Measurements from ENCODE around the gene KRT33A.
A peak's percentile ranks its signal among the peaks of the same experiment; 100 is the strongest.

The KRT33A gene

DNA sequence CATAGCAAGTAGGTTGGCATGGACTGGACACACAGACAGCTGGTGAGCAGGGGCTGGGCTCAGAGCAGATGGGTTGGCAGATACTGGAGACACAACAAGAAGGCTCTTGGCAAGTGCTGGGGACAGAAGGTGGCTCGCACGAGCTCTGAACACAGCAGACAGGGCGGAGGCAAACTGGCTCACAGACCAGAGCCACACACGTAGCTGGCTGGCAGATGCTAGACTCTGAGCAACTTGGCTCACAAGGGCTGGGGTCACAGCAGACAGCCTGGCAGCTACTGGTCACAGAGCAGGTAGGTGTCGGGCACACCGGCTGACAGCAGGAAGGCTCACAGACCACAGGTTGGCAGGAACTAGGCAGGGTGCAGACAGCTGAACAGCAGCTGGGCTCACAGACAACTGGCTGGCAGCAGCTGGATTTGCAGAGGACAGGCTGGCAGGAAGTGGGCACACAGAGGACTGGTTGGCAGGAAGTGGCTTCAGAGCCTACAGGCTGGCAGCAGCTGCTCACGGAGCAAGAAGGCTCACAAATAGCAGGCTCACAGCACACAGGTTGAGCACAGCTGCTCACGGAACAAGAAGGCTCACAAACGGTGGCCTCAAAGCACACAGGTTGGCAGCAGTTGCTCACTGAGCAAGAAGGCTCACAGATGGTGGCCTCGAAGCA, 42.2 kb downstream of the KRT33A start:
- H3K4me3 ChIP-seq (ENCODE audit: low read depth, low read length), result no peak overlapping the region
- DNase-seq (ENCODE audit: low read depth), result no peak
- TF ChIP-seq, protein P1, sequence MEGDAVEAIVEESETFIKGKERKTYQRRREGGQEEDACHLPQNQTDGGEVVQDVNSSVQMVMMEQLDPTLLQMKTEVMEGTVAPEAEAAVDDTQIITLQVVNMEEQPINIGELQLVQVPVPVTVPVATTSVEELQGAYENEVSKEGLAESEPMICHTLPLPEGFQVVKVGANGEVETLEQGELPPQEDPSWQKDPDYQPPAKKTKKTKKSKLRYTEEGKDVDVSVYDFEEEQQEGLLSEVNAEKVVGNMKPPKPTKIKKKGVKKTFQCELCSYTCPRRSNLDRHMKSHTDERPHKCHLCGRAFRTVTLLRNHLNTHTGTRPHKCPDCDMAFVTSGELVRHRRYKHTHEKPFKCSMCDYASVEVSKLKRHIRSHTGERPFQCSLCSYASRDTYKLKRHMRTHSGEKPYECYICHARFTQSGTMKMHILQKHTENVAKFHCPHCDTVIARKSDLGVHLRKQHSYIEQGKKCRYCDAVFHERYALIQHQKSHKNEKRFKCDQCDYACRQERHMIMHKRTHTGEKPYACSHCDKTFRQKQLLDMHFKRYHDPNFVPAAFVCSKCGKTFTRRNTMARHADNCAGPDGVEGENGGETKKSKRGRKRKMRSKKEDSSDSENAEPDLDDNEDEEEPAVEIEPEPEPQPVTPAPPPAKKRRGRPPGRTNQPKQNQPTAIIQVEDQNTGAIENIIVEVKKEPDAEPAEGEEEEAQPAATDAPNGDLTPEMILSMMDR (IDR thresholded peaks at IDR 0.05; ENCODE audit: low read depth, low read length, missing control alignments), result no peak
- in situ Hi-C loops (cut with HindIII; ENCODE audit: low sequenced_read_pairs), result no loop called here

DNA sequence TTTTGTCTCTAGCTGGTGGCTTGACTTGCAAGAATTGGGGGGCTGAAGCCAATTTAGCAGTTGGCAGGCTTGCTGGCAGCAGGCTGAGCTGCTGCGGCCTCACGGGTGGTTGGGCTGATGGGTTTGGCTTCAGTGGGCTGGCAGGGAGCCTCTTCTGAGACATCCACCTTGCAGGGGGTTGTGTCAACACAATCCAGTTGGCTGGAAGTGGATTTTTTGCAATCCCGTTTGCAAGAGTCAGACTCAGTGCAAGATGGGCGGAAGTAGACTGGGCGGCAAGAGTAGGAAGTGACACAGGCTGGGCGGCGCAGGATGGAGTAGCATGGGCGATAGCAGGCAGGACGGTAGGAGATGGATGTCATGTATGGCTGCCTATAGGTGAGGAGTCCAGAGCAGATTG, 43.0 kb downstream of the KRT33A start:
- DNase-seq (ENCODE audit: low read depth), result peak; percentile 50
- in situ Hi-C loops (cut with HindIII; ENCODE audit: low sequenced_read_pairs), result no loop called here
- peak overlapping the region; percentile 1 for H3K4me3 ChIP-seq (ENCODE audit: low read depth, low read length)
- TF ChIP-seq, protein P1 (IDR thresholded peaks at IDR 0.05; ENCODE audit: low read depth, low read length, missing control alignments), result no peak

- DNase-seq (ENCODE audit: low read depth), result no peak
- in situ Hi-C loops (cut with HindIII; ENCODE audit: low sequenced_read_pairs), result no loop called here
- H3K4me3 ChIP-seq (ENCODE audit: low read depth, low read length), result no peak overlapping the region
- TF ChIP-seq, protein P1 (IDR thresholded peaks at IDR 0.05; ENCODE audit: low read depth, low read length, missing control alignments), result no peak
Observed at GRCh38 chr17:41304091-41304490, 46.5 kb downstream of the KRT33A start.

DNA sequence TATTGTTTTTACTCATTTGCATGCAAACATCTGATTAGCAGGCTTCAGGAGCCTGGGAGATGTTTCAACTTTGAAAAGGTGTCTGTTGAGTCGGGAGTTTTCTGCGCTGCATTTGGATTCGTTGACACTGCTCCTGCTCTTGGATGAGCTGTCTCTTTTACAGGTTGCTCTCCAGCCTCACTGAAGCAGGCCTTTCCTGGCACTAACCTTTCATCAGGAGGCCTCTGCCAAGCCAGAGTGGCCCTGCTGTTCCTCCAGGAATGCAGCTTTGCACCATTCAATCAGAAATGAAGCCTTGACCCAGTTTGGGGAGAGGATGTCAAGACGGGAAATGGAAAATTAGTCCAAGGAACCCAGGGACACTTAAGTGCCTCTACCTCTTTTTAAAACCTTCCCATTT, 47.6 kb downstream of the KRT33A start:
- TF ChIP-seq, protein P1 (IDR thresholded peaks at IDR 0.05; ENCODE audit: low read depth, low read length, missing control alignments), result no peak
- H3K4me3 ChIP-seq (ENCODE audit: low read depth, low read length), result no peak overlapping the region
- in situ Hi-C loops (cut with HindIII; ENCODE audit: low sequenced_read_pairs), result no loop called here
- no peak for DNase-seq (ENCODE audit: low read depth)

DNA sequence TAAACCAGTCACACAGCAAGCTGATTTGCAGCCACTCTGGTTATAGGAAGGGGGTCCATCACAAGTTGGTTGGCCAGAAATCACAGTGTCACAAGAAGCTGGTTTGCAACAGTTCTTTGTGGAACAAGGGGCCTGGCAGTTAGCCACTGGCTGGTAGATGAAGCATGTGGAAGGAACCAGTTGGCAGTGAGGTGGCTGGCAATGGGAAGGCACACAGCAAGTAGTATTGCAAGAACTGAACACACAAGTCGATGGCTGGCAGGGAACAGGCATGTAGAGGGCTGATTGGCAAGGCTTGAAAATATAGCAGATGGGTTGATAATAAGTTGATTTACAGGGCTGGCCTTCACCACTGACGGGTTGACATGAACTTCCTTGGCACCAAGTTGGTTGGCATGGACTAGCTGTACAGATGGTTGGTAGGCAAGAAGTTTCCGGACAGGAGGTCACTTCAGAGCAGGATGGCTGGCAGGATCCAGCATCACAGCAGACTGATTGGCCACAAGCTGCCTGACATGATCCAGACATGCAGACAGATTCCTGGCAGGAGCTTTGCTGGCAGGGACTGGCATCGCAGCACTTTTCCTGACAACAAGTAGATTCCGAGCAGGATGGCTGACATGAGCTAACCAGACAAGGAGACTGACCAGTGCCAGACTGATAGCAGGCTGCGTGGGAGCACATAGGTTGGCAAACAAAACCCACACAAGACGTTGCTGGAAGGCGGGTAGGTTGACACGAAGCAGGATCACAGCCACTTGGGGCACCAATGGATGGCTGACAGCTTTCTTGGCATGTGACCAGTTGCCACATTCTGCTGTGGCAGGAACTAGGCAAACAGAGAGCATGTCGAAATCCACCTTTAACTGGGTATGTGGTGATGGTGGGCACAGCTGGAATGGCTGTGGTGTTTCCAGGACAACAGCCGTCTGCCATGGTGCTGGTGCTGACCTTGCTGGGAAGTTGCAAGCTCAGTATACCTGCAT, 48.4 kb downstream of the KRT33A start, which contains the start of gene KRTAP29-1:
KRTAP29-1 (minus strand) TSS at position 936 of the 986 bp plus-strand sequence; CDS start at position 936, 0 bp downstream.
- in situ Hi-C loops (cut with HindIII; ENCODE audit: low sequenced_read_pairs), result no loop called here
- H3K4me3 ChIP-seq (ENCODE audit: low read depth, low read length), result no peak within 1 kb of the TSS
- TF ChIP-seq, protein P1 (IDR thresholded peaks at IDR 0.05; ENCODE audit: low read depth, low read length, missing control alignments), result no peak
- DNase-seq (ENCODE audit: low read depth), result no peak

GRCh38 chr17:41301204-41301790, 49.3 kb downstream of the KRT33A start:
- no peak overlapping the region for H3K4me3 ChIP-seq (ENCODE audit: low read depth, low read length)
- in situ Hi-C loops (cut with HindIII; ENCODE audit: low sequenced_read_pairs), result no loop called here
- TF ChIP-seq, protein P1 (IDR thresholded peaks at IDR 0.05; ENCODE audit: low read depth, low read length, missing control alignments), result no peak
- no peak for DNase-seq (ENCODE audit: low read depth)

All from astrocyte of the cerebellum (primary cell).